Prostate gland (tissue), 2 donors: ENCODE results near the gene LRRC28. TPM values are rescaled to one million over a fixed set of nuclear protein-coding genes. Genes with fewer than 3 reads are reported as not detected.

ENCODE experiments used
- DNase-seq: peaks from one replicate; pipeline ENCODE4 v3.0.0-alpha.2; 2019; ENCODE audit warnings: low spot score
- H3K27ac ChIP-seq, 2 donors: fragments of 200-600 bp; sonication (generic); 2 replicates each; pipeline ENCODE4 v1.5.1; 2017 to 2019
- H3K27me3 ChIP-seq: fragments of 200-600 bp; sonication (generic); replicated peaks from 2 replicates; pipeline ENCODE4 v1.5.1; 2019; ENCODE audit not compliant: insufficient read depth
- H3K36me3 ChIP-seq, 2 donors: fragments of 200-600 bp; sonication (generic); 1 replicate in 1 of 2; 2 replicates in 1 of 2; pipeline versions ENCODE4 v1.5.1 to v1.8.1; 2017 to 2019
- H3K4me1 ChIP-seq: fragments of 200-600 bp; sonication (generic); replicated peaks from 2 replicates; pipeline ENCODE4 v1.5.1; 2019
- H3K4me3 ChIP-seq, 2 donors: fragments of 200-600 bp; sonication (generic); 2 replicates each; pipeline ENCODE4 v1.5.1; 2017 to 2019
- H3K9me3 ChIP-seq: fragments of 200-600 bp; sonication (generic); 2 replicates; pipeline ENCODE4 v1.5.1; 2017
- CTCF ChIP-seq, 4 experiments: fragments of 200-600 bp in 2 of 4; fragments of 450-650 bp in 2 of 4; sonication (generic) in 2 of 4; IDR thresholded peaks; 1 replicate in 3 of 4; 2 replicates in 1 of 4; pipeline ENCODE4 v1.5.1; 2016 to 2019; ENCODE audit warnings: antibody characterized with exemption in 4 of 4, mild to moderate bottlenecking in 2 of 4, moderate library complexity in 2 of 4
- POLR2A ChIP-seq: fragments of 450-650 bp; IDR thresholded peaks from one replicate; pipeline ENCODE4 v1.6.1; 2016; ENCODE audit warnings: antibody characterized with exemption, mild to moderate bottlenecking
- POLR2AphosphoS5 ChIP-seq: sonication (generic); formaldehyde crosslinking; IDR thresholded peaks from one replicate; pipeline ENCODE4 v1.6.1; 2017; ENCODE audit warnings: antibody characterized with exemption
- WGBS: methylation state at CpG from one replicate; pipeline ENCODE4 v1.1.5; 2018; 5-methylcytosine and 5-hydroxymethylcytosine counted together
- intact Hi-C: fragments of 100-400 bp; cut with DNase I; formaldehyde crosslinking; loops from one replicate; pipeline ENCODE4 v1.14.2; 2022
- total RNA-seq, 2 donors: library from RNA; depleted of rRNA; stranded (reverse); fragments of >200 nt; gene quantifications; one replicate each; pipeline ENCODE4 v1.1.0, GENCODE V29; 2016

LRRC28 gene
- total RNA-seq, 2 donors from 2014 or later = 16.0 to 36.8 TPM

- no peak for TF ChIP-seq POLR2AphosphoS5
- no peak for TF ChIP-seq POLR2A
- TF ChIP-seq CTCF (IDR thresholded peaks at IDR 0.05) = no peak
- no peak for DNase-seq
- H3K4me3 ChIP-seq = no peak overlapping the region
- no peak overlapping the region for H3K27ac ChIP-seq
- H3K9me3 ChIP-seq = no peaks in the 10 kb centered on the region
- H3K36me3 ChIP-seq = no peaks in the 10 kb centered on the region
- no peaks in the 10 kb centered on the region for H3K27me3 ChIP-seq
- intact Hi-C loops = no loop called here
- no peaks in the 10 kb centered on the region for H3K4me1 ChIP-seq
Measured at GRCh38 chr15:99333413-99333812, 82.1 kb downstream of the LRRC28 start.

GRCh38 chr15:99333981-99334380 lies 82.7 kb downstream of the LRRC28 start:
- H3K4me3 ChIP-seq = no peak overlapping the region
- H3K36me3 ChIP-seq = no peaks in the 10 kb centered on the region
- TF ChIP-seq CTCF (IDR thresholded peaks at IDR 0.05) (no peak), POLR2AphosphoS5 (no peak), POLR2A (no peak)
- 84% methylated on average over 8 of the region's 8 CpGs for WGBS
- H3K4me1 ChIP-seq = no peaks in the 10 kb centered on the region
- intact Hi-C loops = no loop called here
- H3K27me3 ChIP-seq = no peaks in the 10 kb centered on the region
- H3K9me3 ChIP-seq = no peaks in the 10 kb centered on the region
- no peak for DNase-seq
- H3K27ac ChIP-seq = no peak overlapping the region

- H3K27me3 ChIP-seq = no peaks in the 10 kb centered on the region
- intact Hi-C loops = no loop called here
- H3K4me1 ChIP-seq = no peaks in the 10 kb centered on the region
- H3K4me3 ChIP-seq = no peak overlapping the region
- DNase-seq = no peak
- no peaks in the 10 kb centered on the region for H3K36me3 ChIP-seq
- no peak overlapping the region for H3K27ac ChIP-seq
- no peaks in the 10 kb centered on the region for H3K9me3 ChIP-seq
- no peak for TF ChIP-seq POLR2AphosphoS5
Measured at GRCh38 chr15:99335508-99335907, 84.2 kb downstream of the LRRC28 start.

GRCh38 chr15:99336794-99337193 lies 85.5 kb downstream of the LRRC28 start:
- 90% methylated on average over 1 of the region's 1 CpG for WGBS

GRCh38 chr15:99340347-99340746 lies 89.1 kb downstream of the LRRC28 start:
- no peaks in the 10 kb centered on the region for H3K4me1 ChIP-seq
- intact Hi-C loops = no loop called here
- no peak overlapping the region for H3K27ac ChIP-seq
- no peaks in the 10 kb centered on the region for H3K9me3 ChIP-seq
- H3K4me3 ChIP-seq = no peak overlapping the region
- 72% methylated on average over 3 of the region's 3 CpGs for WGBS
- no peak for TF ChIP-seq POLR2AphosphoS5
- TF ChIP-seq POLR2A = no peak
- no peak for TF ChIP-seq CTCF (IDR thresholded peaks at IDR 0.05)
- H3K27me3 ChIP-seq = no peaks in the 10 kb centered on the region
- no peak for DNase-seq
- H3K36me3 ChIP-seq = no peaks in the 10 kb centered on the region

More at GRCh38 chr15:99336794-99337193, 85.5 kb downstream of the LRRC28 start:
- no peak overlapping the region for H3K27ac ChIP-seq
- no peaks in the 10 kb centered on the region for H3K4me1 ChIP-seq
- no peaks in the 10 kb centered on the region for H3K9me3 ChIP-seq
- no peaks in the 10 kb centered on the region for H3K27me3 ChIP-seq
- intact Hi-C loops = no loop called here
- no peak for TF ChIP-seq CTCF (IDR thresholded peaks at IDR 0.05)
- no peak overlapping the region for H3K4me3 ChIP-seq
- no peak for DNase-seq
- H3K36me3 ChIP-seq = no peaks in the 10 kb centered on the region
